Measurements from ENCODE around the gene C2CD2.

DNA sequence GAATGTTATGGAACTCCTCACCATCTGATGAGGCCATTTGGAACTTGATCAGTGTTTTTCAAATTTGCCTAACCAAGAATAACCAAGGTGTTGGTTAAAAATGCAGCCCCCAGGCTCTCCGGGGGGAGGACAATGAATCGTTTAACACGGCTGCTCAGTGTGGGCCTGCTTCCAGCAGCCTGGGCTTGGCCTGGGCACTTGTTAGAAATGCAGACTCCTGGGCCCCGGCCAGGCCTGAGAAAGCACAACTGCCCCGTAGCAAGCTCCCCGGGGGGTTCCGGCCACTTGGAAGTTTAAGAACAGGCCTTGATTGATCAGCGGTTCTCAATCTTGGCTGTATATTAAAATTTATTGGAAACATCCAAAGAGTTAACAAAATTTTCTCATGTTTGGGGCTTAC lies 22.8 kb upstream of the C2CD2 start:
- TF ChIP-seq GATA2 (IDR thresholded peaks at IDR 0.05; ENCODE audit: low read depth, low read length) (no peak), GATA3 (IDR thresholded peaks at IDR 0.05; ENCODE audit: low read depth, low read length) (no peak)

All from SH-SY5Y (cell line).